ENCODE data around the gene BIRC2.

DNA sequence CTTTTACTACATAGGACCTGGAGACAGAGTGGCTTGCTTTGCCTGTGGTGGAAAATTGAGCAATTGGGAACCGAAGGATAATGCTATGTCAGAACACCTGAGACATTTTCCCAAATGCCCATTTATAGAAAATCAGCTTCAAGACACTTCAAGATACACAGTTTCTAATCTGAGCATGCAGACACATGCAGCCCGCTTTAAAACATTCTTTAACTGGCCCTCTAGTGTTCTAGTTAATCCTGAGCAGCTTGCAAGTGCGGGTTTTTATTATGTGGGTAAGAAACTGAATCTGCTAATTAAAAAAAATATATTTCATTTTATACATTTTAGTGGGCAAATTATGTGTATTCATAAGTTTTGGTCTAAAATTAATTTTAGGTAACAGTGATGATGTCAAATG, 21.9 kb upstream of the BIRC2 start:
- TF ChIP-seq, protein P1, sequence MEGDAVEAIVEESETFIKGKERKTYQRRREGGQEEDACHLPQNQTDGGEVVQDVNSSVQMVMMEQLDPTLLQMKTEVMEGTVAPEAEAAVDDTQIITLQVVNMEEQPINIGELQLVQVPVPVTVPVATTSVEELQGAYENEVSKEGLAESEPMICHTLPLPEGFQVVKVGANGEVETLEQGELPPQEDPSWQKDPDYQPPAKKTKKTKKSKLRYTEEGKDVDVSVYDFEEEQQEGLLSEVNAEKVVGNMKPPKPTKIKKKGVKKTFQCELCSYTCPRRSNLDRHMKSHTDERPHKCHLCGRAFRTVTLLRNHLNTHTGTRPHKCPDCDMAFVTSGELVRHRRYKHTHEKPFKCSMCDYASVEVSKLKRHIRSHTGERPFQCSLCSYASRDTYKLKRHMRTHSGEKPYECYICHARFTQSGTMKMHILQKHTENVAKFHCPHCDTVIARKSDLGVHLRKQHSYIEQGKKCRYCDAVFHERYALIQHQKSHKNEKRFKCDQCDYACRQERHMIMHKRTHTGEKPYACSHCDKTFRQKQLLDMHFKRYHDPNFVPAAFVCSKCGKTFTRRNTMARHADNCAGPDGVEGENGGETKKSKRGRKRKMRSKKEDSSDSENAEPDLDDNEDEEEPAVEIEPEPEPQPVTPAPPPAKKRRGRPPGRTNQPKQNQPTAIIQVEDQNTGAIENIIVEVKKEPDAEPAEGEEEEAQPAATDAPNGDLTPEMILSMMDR (IDR thresholded peaks at IDR 0.05): no peak
- TF ChIP-seq POLR2AphosphoS5 (IDR thresholded peaks at IDR 0.05) (no peak), POLR2A (IDR thresholded peaks at IDR 0.05; ENCODE audit: low read depth) (no peak), EP300 (IDR thresholded peaks at IDR 0.05) (no peak)
